ENCODE measurements around the gene ANXA11. TPM values are rescaled to one million over a fixed set of nuclear protein-coding genes. Genes with fewer than 3 reads are reported as not detected.

The ANXA11 gene
- total RNA-seq, 1 donor from 2014 or later, result 287 TPM

DNA sequence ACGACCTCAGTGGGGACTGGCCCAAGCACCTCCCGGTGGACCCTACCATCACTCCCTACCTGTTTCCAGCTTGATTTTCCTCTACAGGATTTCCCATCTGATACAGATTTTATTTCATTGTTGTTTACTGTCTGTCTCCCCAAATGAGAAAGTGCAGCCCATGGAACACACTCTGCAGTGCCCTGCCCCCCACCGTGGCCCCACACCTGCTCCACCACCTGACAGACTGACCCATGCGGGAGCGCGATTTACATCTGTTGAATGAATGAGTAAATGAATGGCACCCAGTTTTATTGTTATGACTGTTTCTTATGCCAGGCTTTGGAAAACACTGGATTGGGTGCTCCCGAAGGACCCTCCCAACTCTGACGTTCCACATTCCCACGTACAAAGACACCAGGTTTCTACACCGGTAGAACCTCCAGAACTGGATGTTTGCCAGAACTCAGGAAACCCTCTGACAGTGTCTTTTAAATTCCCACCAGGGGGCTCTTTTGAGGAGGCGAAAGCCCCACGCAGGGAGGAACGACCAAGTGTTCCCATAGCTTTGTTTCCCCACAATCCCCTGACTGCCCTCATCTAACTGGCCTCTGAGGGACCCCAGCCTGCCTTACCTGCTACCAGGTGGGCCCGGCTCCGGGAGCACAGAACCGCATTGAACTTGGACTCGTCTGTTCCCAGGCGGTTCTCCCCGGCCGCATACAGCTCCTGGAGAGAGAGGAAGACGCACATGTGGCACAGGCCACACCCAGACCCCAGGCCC lies 43.8 kb downstream of the ANXA11 start:
- Histone ChIP-seq H3K27ac (no peak overlapping the region), H3K36me3 (peaks cover 96% of the 10 kb centered on the region), H3K9me3 (no peaks in the 10 kb centered on the region), H3K27me3 (no peaks in the 10 kb centered on the region), H3K4me3 (no peak overlapping the region), H3K4me1 (peaks cover 19% of the 10 kb centered on the region)
- intact Hi-C loops (cut with DNase I), result no loop called here
- TF ChIP-seq, protein P1, sequence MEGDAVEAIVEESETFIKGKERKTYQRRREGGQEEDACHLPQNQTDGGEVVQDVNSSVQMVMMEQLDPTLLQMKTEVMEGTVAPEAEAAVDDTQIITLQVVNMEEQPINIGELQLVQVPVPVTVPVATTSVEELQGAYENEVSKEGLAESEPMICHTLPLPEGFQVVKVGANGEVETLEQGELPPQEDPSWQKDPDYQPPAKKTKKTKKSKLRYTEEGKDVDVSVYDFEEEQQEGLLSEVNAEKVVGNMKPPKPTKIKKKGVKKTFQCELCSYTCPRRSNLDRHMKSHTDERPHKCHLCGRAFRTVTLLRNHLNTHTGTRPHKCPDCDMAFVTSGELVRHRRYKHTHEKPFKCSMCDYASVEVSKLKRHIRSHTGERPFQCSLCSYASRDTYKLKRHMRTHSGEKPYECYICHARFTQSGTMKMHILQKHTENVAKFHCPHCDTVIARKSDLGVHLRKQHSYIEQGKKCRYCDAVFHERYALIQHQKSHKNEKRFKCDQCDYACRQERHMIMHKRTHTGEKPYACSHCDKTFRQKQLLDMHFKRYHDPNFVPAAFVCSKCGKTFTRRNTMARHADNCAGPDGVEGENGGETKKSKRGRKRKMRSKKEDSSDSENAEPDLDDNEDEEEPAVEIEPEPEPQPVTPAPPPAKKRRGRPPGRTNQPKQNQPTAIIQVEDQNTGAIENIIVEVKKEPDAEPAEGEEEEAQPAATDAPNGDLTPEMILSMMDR (IDR thresholded peaks at IDR 0.05), result no peak
- DNase-seq (no peak), ATAC-seq (no peak)

DNA sequence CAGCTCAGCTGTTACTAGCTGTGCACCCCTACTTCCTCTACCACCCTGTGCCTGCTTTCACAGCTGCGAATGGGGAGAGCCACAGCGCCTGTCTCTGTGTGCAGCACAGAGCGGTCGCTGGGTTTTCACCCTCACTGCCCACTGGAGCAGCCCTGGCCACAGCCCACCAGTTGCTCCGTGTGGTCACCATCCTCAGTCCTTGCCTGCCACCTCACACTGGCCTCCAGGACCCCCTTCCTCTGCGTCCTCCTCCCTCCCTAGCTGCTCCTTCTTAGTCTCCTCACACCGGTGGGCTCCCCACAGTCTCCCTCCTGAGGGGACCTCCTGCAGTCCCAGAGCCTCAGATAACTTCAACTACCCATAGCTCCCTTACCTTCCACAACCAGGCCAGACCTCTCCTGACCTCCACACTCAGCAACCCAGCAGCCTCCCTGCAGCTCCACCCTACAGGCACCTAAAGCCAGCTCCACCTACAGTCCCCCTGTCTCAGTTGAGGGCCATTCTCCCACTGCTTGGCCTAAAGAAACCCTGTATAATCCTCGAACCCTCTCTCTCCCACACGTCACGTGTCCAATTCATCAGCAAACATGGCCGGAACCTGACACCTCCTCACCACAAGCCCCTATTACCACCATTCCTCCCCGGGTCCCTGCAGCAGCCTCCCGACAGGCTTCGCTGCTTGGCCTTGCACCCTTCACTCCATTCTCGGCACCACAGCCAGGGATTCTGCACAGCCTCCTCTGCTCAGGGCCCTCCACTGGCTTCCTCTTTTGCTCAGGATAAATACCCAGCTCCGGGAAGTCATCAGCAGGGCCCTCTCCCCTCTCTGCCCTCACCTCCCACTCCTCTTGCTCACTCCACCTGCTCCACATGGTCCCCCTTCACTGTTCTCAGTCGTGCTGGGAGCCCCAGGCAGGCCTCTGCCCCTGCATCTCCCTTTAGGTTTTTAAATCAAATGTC lies 44.7 kb downstream of the ANXA11 start:
- Histone ChIP-seq H3K36me3 (peaks cover 100% of the 10 kb centered on the region), H3K27ac (no peak overlapping the region), H3K4me3 (no peak overlapping the region), H3K27me3 (no peaks in the 10 kb centered on the region), H3K9me3 (no peaks in the 10 kb centered on the region), H3K4me1 (peaks cover 19% of the 10 kb centered on the region)
- TF ChIP-seq, protein P1 (IDR thresholded peaks at IDR 0.05), result no peak
- no peak for ATAC-seq
- intact Hi-C loops (cut with DNase I), result no loop called here
- DNase-seq, result no peak

DNA sequence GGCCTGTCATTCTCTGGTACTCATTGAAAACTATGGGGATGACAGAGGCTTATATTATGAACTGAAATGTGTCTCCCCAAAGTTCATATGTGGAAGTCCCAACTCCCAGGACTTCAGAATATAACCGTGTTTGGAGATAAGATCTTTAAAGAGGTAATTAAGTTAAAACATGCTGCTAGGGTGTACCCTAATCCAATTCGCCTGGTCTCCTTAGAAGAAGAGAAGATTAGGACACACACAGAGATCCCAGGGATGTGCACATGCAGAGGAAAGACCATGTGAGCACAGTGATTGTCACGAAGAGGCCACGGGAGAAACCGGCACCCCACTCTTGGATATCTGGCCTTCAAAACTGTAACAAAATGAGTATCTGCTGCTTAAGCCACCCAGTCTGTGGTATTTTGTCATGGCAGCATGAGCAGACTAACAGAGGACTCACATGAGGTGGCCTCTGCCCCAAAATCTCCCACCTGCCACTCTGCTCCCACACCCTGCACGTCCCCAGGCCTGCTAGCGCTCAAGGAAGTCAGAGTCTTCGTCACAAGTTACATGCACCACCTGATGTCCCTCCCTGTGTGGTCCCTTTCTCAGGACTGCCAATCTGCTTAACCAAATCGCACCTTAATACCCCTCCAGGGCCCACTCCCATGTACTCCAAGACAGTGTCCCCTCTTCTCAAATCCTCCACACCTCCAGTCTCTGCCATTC lies 46.0 kb downstream of the ANXA11 start:
- Histone ChIP-seq H3K9me3 (no peaks in the 10 kb centered on the region), H3K4me3 (no peak overlapping the region), H3K36me3 (peaks cover 100% of the 10 kb centered on the region), H3K27me3 (no peaks in the 10 kb centered on the region), H3K4me1 (peaks cover 19% of the 10 kb centered on the region), H3K27ac (peak overlapping the region; percentile 67)
- DNase-seq, result no peak
- no peak for ATAC-seq
- intact Hi-C loops (cut with DNase I), result loop anchor here (10.0 kb wide), 1 partner anchor 45 kb away; the partner anchor contains the start of gene ANXA11
- TF ChIP-seq, protein P1 (IDR thresholded peaks at IDR 0.05), result no peak

DNA sequence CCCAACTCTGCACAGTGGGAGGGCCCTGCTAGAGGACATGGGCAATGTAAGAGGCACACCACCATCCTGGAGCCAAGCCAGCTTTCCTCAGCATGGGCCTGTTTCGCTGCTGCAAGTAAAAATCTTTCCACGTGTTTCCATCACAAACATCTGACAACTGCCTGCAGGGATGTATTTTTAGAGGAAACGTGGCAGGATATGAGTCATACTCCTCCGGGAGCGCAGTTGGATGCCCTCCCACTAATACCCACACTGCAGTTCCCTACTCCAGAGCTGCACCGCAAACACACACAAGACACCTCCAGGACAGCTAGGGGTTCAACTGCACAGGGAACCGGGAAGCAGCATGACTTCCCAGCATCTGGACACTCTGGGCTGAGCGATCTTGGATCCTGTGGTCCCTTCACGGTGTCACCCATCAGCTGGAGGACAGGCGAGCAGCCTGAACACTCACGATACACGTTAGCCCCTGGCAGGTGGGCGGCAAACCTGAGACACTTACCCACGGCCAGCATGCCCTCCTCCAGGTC lies 46.7 kb downstream of the ANXA11 start:
- peak; percentile 82 for ATAC-seq
- peak overlapping the region; percentile 67 for H3K27ac ChIP-seq
- peaks cover 19% of the 10 kb centered on the region for H3K4me1 ChIP-seq
- intact Hi-C loops (cut with DNase I), result loop anchor here (10.0 kb wide), 1 partner anchor 46 kb away; the partner anchor contains the start of gene ANXA11
- no peak overlapping the region for H3K4me3 ChIP-seq
- no peak for DNase-seq
- TF ChIP-seq, protein P1 (IDR thresholded peaks at IDR 0.05), result no peak
- H3K36me3 ChIP-seq, result peaks cover 100% of the 10 kb centered on the region
- no peaks in the 10 kb centered on the region for H3K9me3 ChIP-seq
- H3K27me3 ChIP-seq, result no peaks in the 10 kb centered on the region

DNA sequence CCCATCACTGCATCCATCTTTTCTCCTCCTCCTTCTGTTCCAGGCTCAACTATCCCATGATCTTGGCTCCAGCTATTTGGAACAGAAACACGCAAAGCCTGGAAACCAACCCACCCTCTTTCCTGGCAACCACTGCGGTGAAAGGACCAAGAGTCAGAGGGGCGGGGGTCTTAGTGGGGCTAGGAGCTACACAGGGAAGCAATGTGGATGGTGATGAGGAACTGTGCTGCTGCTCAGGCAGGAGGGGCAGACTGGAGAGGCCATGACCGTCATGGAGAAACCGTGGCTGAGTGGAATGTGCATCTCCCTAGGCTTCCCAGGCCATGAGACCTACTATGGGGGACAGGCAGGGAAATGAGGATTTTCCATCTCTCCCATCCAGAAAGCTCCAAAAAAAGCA lies 47.2 kb downstream of the ANXA11 start:
- no peak for DNase-seq
- TF ChIP-seq, protein P1 (IDR thresholded peaks at IDR 0.05), result no peak
- no peak for ATAC-seq
- Histone ChIP-seq H3K27me3 (no peaks in the 10 kb centered on the region), H3K27ac (peak overlapping the region; percentile 67), H3K4me1 (peaks cover 19% of the 10 kb centered on the region), H3K9me3 (no peaks in the 10 kb centered on the region), H3K4me3 (no peak overlapping the region), H3K36me3 (peaks cover 100% of the 10 kb centered on the region)
- intact Hi-C loops (cut with DNase I), result loop anchor here (10.0 kb wide), 1 partner anchor 47 kb away; the partner anchor contains the start of gene ANXA11
